ENCODE data around the gene TIMD4. TPM values are rescaled to one million over a fixed set of nuclear protein-coding genes. Genes with fewer than 3 reads are reported as not detected.
"Not testable (repeated sequence)": the region's sequence is repeated elsewhere in the genome, so short reads cannot be mapped to it uniquely, and the experiment has no call there.

TIMD4 gene
- total RNA-seq, 1 experiment from 2014 or later, result not detected

DNA sequence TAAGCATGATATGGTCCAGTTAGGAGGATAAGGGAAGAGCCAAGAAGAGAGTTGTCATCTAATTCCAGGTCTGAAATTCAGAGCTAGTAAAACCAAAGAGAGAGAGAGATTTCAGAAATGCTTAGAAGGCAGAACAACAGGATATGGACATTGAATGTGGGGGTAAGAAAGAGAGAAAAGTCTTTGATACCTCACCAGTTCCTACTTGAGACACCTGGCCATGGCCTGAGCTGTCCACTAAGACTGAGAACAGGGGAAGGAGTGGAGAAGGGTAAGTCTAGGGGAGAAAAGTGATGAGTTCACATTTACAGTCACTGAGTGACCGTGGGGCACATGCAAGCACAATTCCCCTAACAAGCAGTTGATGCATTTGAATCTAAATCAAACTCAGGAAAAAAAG lies 35.5 kb downstream of the TIMD4 start:
- Histone ChIP-seq H3K9me3 (ENCODE audit: insufficient read depth, low read depth) (no peaks in the 10 kb centered on the region), H3K27ac (no peak overlapping the region), H4K20me1 (ENCODE audit: insufficient read depth) (no peaks in the 10 kb centered on the region), H3K4me1 (replicated peaks; ENCODE audit: insufficient read depth) (no peaks in the 10 kb centered on the region), H2AFZ (no peak overlapping the region), H3K4me3 (no peak overlapping the region), H3K27me3 (ENCODE audit: insufficient read depth, low read depth) (peaks cover 10% of the 10 kb centered on the region; the same call in 1 of the 2 replicates), H3K79me2 (ENCODE audit: low read depth) (no peaks in the 10 kb centered on the region), H3K36me3 (ENCODE audit: low read depth) (no peaks in the 10 kb centered on the region), H3K4me2 (no peak overlapping the region), H3F3A (ENCODE audit: insufficient read depth, low read depth) (no peaks in the 10 kb centered on the region), H3K9me2 (ENCODE audit: insufficient read depth) (no peaks in the 10 kb centered on the region)
- DNase-seq, result no peak
- POLR2A ChIA-PET (ENCODE audit: unreplicated experiment), result no interaction called here
- TF ChIP-seq, protein P1, sequence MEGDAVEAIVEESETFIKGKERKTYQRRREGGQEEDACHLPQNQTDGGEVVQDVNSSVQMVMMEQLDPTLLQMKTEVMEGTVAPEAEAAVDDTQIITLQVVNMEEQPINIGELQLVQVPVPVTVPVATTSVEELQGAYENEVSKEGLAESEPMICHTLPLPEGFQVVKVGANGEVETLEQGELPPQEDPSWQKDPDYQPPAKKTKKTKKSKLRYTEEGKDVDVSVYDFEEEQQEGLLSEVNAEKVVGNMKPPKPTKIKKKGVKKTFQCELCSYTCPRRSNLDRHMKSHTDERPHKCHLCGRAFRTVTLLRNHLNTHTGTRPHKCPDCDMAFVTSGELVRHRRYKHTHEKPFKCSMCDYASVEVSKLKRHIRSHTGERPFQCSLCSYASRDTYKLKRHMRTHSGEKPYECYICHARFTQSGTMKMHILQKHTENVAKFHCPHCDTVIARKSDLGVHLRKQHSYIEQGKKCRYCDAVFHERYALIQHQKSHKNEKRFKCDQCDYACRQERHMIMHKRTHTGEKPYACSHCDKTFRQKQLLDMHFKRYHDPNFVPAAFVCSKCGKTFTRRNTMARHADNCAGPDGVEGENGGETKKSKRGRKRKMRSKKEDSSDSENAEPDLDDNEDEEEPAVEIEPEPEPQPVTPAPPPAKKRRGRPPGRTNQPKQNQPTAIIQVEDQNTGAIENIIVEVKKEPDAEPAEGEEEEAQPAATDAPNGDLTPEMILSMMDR (conservative IDR thresholded peaks at IDR 0.05), result no peak
- no peak for TF ChIP-seq EZH2 (IDR thresholded peaks at IDR 0.05; ENCODE audit: low read depth)
- intact Hi-C loops (cut with micrococcal nuclease; ENCODE audit: unreplicated experiment), result no loop called here
- CTCF ChIA-PET, result no interaction called here
- no TSS peak for BruUV-seq (replicated peaks)

DNA sequence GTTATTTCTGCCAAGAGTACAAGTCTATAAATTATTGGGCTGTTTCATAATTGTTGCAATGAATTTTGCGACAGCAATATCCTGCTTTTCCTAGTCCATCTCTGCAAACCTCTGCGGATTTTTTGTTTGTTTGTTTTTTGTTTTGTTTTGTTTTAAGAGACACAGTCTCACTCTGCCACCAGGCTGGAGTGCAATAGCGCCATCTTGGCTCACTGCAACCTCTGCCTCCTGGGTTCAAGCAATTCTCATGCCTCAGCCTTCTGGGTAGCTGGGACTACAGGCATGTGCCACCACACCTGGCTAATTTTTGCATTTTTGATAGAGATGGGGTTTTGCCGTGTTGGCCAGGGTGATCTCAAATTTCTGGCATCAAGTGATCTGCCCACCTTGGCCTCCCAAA lies 37.3 kb downstream of the TIMD4 start:
- H3K4me3 ChIP-seq; H3K9me2 ChIP-seq (ENCODE audit: insufficient read depth); BruUV-seq (replicated peaks); H3K27me3 ChIP-seq (ENCODE audit: insufficient read depth, low read depth); POLR2A ChIA-PET (ENCODE audit: unreplicated experiment); H2AFZ ChIP-seq; H3K4me2 ChIP-seq; H3K9me3 ChIP-seq (ENCODE audit: insufficient read depth, low read depth); H3K27ac ChIP-seq; CTCF ChIA-PET; H3K4me1 ChIP-seq (replicated peaks; ENCODE audit: insufficient read depth); H3K79me2 ChIP-seq (ENCODE audit: low read depth); H4K20me1 ChIP-seq (ENCODE audit: insufficient read depth); intact Hi-C loops (cut with micrococcal nuclease; ENCODE audit: unreplicated experiment); DNase-seq; H3F3A ChIP-seq (ENCODE audit: insufficient read depth, low read depth); H3K36me3 ChIP-seq (ENCODE audit: low read depth): not testable (repeated sequence)

DNA sequence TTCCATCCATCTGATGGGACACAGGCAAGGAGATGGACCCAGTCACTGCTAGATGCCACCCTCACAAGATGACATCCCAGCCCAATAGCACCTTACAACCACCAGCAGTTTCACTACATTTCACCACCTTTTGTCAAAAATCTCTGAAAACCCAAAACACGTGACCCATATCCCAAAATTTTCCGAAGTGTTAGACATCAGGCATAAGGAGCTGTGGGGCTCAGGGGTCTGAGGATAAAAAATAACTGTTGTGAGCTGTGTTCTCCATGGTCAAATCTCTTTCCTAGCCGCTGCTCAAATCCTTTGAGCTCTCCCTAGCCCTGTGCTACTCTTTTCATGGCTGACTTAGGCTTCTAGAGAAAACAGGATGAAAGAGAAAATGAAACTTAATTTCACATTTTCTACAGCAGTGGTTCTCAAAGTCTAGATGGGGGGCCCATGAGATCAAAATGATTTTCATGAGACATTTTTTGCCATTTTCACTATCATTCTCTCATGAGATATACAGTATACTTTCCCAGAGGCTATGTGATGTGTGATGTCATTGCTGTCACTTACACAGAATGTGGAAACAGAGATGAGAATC lies 40.7 kb downstream of the TIMD4 start:
- H3K4me3 ChIP-seq, result no peak overlapping the region
- CTCF ChIA-PET, result no interaction called here
- H3K36me3 ChIP-seq (ENCODE audit: low read depth), result no peaks in the 10 kb centered on the region
- no peaks in the 10 kb centered on the region for H4K20me1 ChIP-seq (ENCODE audit: insufficient read depth)
- no peak for DNase-seq
- no peak overlapping the region for H3K4me2 ChIP-seq
- no TSS peak for BruUV-seq (replicated peaks)
- no peaks in the 10 kb centered on the region for H3K9me2 ChIP-seq (ENCODE audit: insufficient read depth)
- no peaks in the 10 kb centered on the region for H3K4me1 ChIP-seq (replicated peaks; ENCODE audit: insufficient read depth)
- intact Hi-C loops (cut with micrococcal nuclease; ENCODE audit: unreplicated experiment), result no loop called here
- no peaks in the 10 kb centered on the region for H3K79me2 ChIP-seq (ENCODE audit: low read depth)
- POLR2A ChIA-PET (ENCODE audit: unreplicated experiment), result no interaction called here
- peaks cover 8% of the 10 kb centered on the region; the same call in 1 of the 2 replicates for H3K27me3 ChIP-seq (ENCODE audit: insufficient read depth, low read depth)
- H3K9me3 ChIP-seq (ENCODE audit: insufficient read depth, low read depth), result no peaks in the 10 kb centered on the region
- H3K27ac ChIP-seq, result no peak overlapping the region
- no peak overlapping the region for H2AFZ ChIP-seq
- no peak for TF ChIP-seq EZH2 (IDR thresholded peaks at IDR 0.05; ENCODE audit: low read depth)
- TF ChIP-seq, protein P1 (conservative IDR thresholded peaks at IDR 0.05), result no peak
- H3F3A ChIP-seq (ENCODE audit: insufficient read depth, low read depth), result no peaks in the 10 kb centered on the region

DNA sequence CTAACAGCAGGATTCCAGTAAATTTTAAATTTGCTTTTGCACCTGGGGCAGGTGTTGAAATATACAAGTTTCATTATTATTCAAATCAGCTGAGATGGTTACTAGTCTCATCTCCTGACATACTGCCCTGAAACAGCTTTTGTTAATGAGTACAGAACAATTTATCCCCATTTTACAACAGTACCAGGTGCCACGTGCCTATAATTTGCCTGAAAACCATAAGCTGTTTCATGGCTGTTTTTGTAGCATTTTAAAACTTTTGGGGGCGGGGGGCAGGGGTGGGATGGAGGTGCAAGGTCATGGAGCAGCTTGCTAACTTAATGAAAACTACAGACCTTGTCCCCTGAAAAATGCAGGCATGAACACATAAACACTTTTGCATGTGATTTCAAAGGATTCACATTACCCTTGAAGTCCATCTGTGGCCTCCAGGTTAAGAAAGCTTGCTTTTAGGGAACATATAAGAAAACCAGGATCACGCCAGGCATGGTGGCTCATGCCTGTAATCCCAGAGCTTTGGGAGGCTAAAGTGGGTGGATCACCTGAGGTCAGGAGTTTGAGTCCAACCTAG lies 42.1 kb downstream of the TIMD4 start:
- Histone ChIP-seq H3K36me3 (ENCODE audit: low read depth) (no peaks in the 10 kb centered on the region), H3K27ac (no peak overlapping the region), H3K4me2 (no peak overlapping the region), H3K9me3 (ENCODE audit: insufficient read depth, low read depth) (no peaks in the 10 kb centered on the region), H3K79me2 (ENCODE audit: low read depth) (no peaks in the 10 kb centered on the region), H3K27me3 (ENCODE audit: insufficient read depth, low read depth) (peaks cover 8% of the 10 kb centered on the region; the same call in 1 of the 2 replicates), H3F3A (ENCODE audit: insufficient read depth, low read depth) (no peaks in the 10 kb centered on the region), H2AFZ (no peak overlapping the region), H3K9me2 (ENCODE audit: insufficient read depth) (no peaks in the 10 kb centered on the region), H3K4me1 (replicated peaks; ENCODE audit: insufficient read depth) (no peaks in the 10 kb centered on the region), H4K20me1 (ENCODE audit: insufficient read depth) (no peaks in the 10 kb centered on the region), H3K4me3 (no peak overlapping the region)
- POLR2A ChIA-PET (ENCODE audit: unreplicated experiment), result no interaction called here
- CTCF ChIA-PET, result no interaction called here
- no TSS peak for BruUV-seq (replicated peaks)
- intact Hi-C loops (cut with micrococcal nuclease; ENCODE audit: unreplicated experiment), result no loop called here
- TF ChIP-seq, protein P1 (conservative IDR thresholded peaks at IDR 0.05), result no peak
- TF ChIP-seq EZH2 (IDR thresholded peaks at IDR 0.05; ENCODE audit: low read depth), result no peak
- no peak for DNase-seq

Data from PC-9 (cell line).